ENCODE measurements around the gene OR5A1. TPM values are rescaled to one million over a fixed set of nuclear protein-coding genes. Genes with fewer than 3 reads are reported as not detected.

OR5A1 gene
- total RNA-seq, result not detected
- not detected for polyA plus RNA-seq
- long read RNA-seq, donor 1, result 0 reads
- long read RNA-seq, donor 2, result 0 reads

DNA sequence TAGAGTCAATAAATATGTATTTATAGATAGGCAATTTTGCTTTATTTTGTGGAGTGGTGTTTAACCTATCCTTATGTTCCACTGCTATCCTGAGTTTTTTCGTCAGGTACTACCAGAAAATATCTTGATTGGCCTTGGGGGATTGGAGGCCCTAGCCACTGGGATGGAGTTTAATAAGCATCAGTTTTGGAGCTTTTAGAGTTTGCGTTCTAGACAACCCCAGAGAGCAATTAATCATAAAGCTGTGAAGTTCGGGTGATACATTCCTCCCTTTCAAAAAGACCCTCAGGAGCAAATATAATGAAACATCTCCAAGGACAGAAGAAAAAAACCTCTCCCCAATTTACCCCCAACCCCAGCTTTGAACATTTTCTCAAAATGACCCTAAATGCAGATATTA is at the start of gene OR5A1:
Gene OR5A1 (plus strand): TSS at position 301 of the 400 bp plus-strand sequence. CDS start 6,700 bp downstream, outside the sequence.
- Histone ChIP-seq H3K36me3 (no peaks in the 10 kb centered on the region), H3K4me1 (no peaks in the 10 kb centered on the region), H3K27me3 (replicated peaks in 1 of 7) (peaks cover 0 to 5% (median 0%) of the 10 kb centered on the region in 7 donors), H3K4me3 (no peak within 1 kb of the TSS), H3K9me3 (no peaks in the 10 kb centered on the region), H3K27ac (no peak within 1 kb of the TSS)
- 74 to 84% (median 79%) methylated on average over 3 of the region's 3 CpGs for WGBS, 5 donors
- DNase-seq, result no peak
- intact Hi-C loops (cut with DNase I; ENCODE audit: low total_unique reads), result no loop called here
- no peak for TF ChIP-seq POLR2A (IDR thresholded peaks at IDR 0.05)
- TF ChIP-seq, protein P1, sequence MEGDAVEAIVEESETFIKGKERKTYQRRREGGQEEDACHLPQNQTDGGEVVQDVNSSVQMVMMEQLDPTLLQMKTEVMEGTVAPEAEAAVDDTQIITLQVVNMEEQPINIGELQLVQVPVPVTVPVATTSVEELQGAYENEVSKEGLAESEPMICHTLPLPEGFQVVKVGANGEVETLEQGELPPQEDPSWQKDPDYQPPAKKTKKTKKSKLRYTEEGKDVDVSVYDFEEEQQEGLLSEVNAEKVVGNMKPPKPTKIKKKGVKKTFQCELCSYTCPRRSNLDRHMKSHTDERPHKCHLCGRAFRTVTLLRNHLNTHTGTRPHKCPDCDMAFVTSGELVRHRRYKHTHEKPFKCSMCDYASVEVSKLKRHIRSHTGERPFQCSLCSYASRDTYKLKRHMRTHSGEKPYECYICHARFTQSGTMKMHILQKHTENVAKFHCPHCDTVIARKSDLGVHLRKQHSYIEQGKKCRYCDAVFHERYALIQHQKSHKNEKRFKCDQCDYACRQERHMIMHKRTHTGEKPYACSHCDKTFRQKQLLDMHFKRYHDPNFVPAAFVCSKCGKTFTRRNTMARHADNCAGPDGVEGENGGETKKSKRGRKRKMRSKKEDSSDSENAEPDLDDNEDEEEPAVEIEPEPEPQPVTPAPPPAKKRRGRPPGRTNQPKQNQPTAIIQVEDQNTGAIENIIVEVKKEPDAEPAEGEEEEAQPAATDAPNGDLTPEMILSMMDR (IDR thresholded peaks at IDR 0.05 in 8 of 11, conservative IDR thresholded peaks at IDR 0.05 in 3 of 11), result no peak
- no peak for TF ChIP-seq POLR2AphosphoS5 (IDR thresholded peaks at IDR 0.05)

DNA sequence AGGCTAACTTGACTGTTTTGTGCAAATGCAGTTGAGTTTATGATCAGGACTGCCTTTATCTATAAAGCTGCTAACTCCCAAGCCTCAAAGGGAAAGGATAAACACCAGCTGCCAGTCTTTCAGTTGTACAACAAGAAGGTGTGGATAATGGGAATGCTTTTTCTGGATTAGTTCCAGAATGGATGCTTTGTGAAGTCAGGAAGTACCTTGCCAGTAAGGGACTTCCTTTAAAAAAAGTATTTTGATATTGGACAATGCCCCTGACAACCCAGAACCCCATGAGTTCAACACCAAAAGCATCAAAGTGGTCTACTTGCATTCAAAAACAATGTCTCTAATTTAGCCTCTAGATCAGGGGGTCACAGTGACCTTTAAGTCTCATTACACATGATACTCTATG is 42.1 kb upstream of the OR5A1 start:
- H3K27ac ChIP-seq, result no peak overlapping the region
- H3K4me3 ChIP-seq, result no peak overlapping the region
- H3K4me1 ChIP-seq, result no peaks in the 10 kb centered on the region
- H3K27me3 ChIP-seq (replicated peaks in 1 of 7), result no peaks in the 10 kb centered on the region
- H3K36me3 ChIP-seq, result no peaks in the 10 kb centered on the region
- no peak for DNase-seq
- intact Hi-C loops (cut with DNase I; ENCODE audit: low total_unique reads), result no loop called here
- H3K9me3 ChIP-seq, result no peaks in the 10 kb centered on the region
- TF ChIP-seq POLR2AphosphoS5 (IDR thresholded peaks at IDR 0.05), result no peak

DNA sequence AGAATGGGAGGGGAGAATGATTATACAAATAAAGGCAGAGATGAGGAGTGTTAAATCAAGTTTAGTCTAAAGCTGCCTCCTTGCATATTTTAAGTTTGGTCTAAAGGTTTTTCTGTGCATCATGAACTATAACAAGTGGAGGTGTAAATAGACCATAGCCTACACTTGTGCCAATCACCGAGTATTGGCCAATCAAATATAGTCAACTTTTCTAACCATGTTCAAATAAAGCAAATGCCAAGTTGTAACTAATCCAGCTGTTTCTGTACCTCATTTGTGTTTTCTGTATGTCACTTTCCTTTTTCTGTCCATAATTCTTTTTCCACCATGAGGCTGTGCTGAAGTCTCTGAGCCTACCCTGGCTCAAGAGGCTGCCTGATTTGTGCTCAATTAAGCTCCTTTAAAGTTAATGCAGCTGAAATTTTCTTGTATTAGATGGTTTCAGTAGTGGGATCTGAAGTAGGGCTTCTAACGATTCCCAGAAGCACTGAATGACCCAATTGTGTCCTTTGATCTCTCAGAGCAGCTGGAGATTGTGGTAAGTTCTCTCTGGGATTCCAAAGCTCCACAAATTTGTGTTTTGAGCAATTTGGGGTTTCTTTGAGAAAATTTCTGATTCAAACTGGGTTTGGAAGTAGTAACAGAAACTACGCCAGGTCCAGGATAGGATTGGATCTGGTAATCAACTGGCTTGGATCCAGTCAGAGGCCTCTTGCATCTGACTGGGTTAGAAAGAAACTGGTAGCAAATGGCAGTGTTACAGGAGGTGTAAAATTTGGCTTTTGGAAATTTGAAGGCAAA is 35.6 kb upstream of the OR5A1 start:
- WGBS, 5 donors, result 82 to 90% (median 85%) methylated on average over 3 of the region's 3 CpGs
- no peaks in the 10 kb centered on the region for H3K36me3 ChIP-seq
- H3K27ac ChIP-seq, result no peak overlapping the region
- no peak for DNase-seq
- no peak overlapping the region for H3K4me3 ChIP-seq
- no peaks in the 10 kb centered on the region for H3K4me1 ChIP-seq
- intact Hi-C loops (cut with DNase I; ENCODE audit: low total_unique reads), result no loop called here
- peaks cover 0 to 30% (median 25%) of the 10 kb centered on the region in 8 donors for H3K9me3 ChIP-seq
- no peaks in the 10 kb centered on the region for H3K27me3 ChIP-seq (replicated peaks in 1 of 7)
- TF ChIP-seq POLR2A (IDR thresholded peaks at IDR 0.05) (no peak), POLR2AphosphoS5 (IDR thresholded peaks at IDR 0.05) (no peak)
- TF ChIP-seq, protein P1 (IDR thresholded peaks at IDR 0.05 in 8 of 11, conservative IDR thresholded peaks at IDR 0.05 in 3 of 11), result no peak

DNA sequence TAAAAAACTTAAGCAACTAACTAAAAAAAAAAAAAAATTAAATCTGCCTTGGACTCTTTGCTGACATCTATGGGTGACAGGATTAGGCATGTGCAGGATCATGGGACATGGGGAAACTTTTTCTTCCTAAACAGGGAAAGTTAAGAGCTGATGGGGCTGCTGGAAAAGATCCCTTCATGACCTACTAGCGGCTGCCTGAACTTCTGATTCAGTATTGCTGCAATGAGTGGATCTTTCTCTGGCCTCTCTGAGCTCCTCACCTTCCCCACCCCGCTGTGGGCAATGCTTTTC is 35.1 kb upstream of the OR5A1 start:
- Histone ChIP-seq H3K27me3 (replicated peaks in 1 of 7) (no peaks in the 10 kb centered on the region), H3K27ac (no peak overlapping the region), H3K4me3 (no peak overlapping the region), H3K4me1 (no peaks in the 10 kb centered on the region), H3K9me3 (peaks cover 0 to 35% (median 25%) of the 10 kb centered on the region in 8 donors), H3K36me3 (no peaks in the 10 kb centered on the region)
- TF ChIP-seq POLR2AphosphoS5 (IDR thresholded peaks at IDR 0.05), result no peak
- TF ChIP-seq POLR2A (IDR thresholded peaks at IDR 0.05), result no peak
- TF ChIP-seq, protein P1 (IDR thresholded peaks at IDR 0.05 in 8 of 11, conservative IDR thresholded peaks at IDR 0.05 in 3 of 11), result no peak
- DNase-seq, result no peak
- 63 to 70% (median 68%) methylated on average over 2 of the region's 2 CpGs for WGBS, 5 donors
- intact Hi-C loops (cut with DNase I; ENCODE audit: low total_unique reads), result no loop called here

Measured in spleen (tissue), 13 donors.